Measurements from ENCODE around the gene SPATS1.

DNA sequence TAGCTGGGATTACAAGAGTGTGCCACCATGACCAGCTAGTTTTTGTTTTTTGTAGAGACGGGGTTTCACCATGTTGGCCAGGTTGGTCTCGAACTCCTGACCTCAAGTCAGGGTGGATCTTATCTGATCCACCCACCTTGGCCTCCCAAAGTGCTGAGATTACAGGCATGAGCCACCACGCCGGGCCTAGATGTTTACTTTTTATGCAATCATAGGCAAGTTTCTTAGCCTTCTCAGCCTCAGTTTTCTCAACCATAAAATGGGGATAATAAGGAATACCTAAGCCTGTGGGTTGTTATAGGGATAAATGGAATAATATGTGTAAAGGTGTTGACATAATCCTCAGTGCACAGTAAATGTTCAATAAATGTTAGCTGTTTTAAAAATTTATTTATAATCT is 9.8 kb downstream of the SPATS1 start:
- TF ChIP-seq, protein P1, sequence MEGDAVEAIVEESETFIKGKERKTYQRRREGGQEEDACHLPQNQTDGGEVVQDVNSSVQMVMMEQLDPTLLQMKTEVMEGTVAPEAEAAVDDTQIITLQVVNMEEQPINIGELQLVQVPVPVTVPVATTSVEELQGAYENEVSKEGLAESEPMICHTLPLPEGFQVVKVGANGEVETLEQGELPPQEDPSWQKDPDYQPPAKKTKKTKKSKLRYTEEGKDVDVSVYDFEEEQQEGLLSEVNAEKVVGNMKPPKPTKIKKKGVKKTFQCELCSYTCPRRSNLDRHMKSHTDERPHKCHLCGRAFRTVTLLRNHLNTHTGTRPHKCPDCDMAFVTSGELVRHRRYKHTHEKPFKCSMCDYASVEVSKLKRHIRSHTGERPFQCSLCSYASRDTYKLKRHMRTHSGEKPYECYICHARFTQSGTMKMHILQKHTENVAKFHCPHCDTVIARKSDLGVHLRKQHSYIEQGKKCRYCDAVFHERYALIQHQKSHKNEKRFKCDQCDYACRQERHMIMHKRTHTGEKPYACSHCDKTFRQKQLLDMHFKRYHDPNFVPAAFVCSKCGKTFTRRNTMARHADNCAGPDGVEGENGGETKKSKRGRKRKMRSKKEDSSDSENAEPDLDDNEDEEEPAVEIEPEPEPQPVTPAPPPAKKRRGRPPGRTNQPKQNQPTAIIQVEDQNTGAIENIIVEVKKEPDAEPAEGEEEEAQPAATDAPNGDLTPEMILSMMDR (IDR thresholded peaks at IDR 0.05; ENCODE audit: borderline replicate concordance, extremely low read depth, low read length, poor library complexity, severe bottlenecking) = no peak
- TF ChIP-seq EZH2 (IDR thresholded peaks at IDR 0.05; ENCODE audit: borderline replicate concordance, low read depth, low read length, severe bottlenecking) = no peak

Data from DND-41 (cell line).